ENCODE results near the gene IFFO2.

IFFO2 gene

DNA sequence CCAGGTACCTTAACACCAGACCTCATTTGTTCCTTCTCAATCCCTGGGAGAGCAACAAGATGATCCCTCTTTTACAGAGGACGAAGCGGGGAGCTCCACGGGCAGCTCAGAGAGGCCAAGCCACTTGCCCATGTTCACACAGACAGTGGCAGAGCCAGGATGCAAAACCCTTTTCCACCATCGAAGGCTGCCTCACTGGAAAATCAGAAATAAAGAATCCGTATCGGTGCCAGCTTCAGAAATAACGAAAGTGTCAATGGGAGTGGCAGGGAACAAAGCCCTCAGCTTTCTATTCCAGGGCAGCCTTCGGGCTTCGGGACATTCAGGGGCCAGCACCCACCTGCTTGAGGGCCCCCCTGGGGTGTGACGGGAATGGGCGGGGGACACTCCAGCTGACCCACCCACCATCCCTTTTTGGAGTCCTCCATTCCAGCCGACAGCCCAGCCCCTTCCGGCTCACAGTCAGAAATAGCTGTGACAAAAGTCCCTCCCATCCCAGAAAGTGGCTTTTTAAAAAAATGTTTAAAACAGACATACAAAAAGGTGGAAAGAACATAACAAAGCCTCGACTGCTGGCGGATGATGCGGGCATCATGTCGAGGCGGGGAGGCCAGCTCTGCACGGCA lies 6.0 kb downstream of the IFFO2 start:
- DNase-seq (ENCODE audit: low spot score), result no peak

- peak; percentile 72 for DNase-seq (ENCODE audit: low spot score)
Measured at GRCh38 chr1:18949686-18950400, 6.6 kb downstream of the IFFO2 start.

DNA sequence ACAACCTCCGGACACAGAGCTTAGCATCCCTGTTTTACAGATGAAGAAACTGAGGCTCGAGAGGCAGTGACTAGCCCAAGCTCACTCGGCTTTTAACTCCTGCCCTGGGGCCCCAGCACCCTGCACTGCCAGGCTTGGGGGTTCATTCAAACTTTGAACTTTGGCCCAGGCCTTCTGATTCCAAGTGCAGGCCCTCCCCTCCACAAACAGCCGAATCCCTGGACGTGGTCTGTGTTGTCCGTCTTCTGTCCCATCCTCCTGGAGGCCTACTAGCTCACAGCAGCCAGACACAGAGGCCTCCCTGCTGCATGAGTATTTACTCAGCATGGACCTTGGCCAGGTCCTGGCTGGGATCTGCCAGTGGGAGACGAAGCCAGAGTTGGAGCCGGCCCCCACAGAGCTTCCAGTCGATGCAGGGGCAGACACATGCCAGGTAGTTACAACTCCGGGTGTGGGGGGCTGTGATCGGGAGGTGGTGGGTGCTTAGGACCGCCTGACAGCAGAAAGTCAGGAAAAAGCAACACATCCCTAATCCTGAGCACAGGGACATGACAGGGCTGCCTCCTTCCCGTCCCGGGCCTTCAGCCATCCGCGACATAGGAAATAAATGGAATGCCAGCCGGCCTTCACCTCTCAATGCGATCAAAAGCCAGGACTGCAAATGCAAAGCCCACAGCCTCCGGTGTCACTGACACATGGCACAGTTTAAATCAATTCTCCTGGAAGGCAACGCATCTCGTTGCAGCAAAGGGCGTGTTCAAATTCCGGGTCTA lies 7.4 kb downstream of the IFFO2 start:
- DNase-seq (ENCODE audit: low spot score), result no peak

DNA sequence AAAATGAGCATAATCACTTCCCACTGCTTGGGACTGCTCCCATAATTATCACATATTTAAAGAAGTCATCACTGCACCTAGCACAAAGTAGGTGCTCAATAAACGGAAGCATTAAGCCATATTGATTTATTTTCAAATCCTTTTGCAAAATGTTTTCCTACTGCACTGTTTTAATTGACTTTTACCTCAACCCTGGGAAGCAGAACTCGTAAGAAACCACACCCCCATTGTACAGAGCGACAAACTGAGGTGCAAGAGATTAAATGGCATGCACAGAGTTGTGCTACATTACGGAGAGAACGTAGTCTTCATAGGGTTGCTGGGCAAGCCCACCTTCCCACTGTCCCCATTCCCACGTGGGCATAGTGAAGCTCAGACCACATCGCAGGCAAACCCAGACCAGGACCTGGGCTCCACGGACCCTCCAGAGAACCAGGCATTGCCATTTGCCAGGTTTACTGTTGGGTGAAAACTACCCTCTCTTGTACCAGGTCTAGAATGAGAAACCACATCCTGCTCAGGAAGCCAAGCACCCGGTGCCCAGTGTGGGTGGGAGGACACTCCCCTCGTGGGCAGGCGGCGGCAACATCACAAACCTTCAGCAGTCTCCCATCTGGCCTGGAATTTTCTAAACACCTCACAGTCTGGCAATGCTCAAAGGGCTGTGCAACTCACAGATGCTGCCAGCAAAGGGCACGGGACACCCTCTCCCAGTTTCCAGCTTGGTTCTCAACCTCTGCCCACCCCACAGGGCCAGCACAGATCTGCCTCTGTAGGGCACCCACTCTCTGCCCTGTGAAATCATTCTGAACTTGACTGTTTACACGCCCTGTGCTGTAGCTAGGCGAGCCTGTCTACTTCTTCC lies 8.2 kb downstream of the IFFO2 start:
- no peak for DNase-seq (ENCODE audit: low spot score)

DNA sequence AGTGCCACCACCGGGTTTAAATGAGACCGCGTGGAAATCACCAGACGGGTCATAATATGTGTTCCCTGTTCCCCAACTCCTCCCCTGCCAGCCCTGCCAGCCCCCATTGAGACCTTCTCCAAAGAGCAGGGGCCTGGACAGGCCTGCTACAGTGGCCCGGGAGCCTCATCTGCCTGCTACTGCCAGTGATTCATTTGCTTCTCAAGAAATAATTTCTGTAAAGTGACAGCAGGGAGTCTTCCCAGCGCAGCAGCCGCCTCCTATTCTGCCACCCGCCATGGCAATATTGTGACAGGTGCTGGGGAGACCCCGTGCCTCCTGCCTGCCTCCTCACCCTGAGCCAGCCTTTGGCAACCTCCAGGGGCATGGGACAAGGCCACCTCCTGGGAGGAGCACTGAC lies 8.9 kb downstream of the IFFO2 start:
- no peak for DNase-seq (ENCODE audit: low spot score)

DNA sequence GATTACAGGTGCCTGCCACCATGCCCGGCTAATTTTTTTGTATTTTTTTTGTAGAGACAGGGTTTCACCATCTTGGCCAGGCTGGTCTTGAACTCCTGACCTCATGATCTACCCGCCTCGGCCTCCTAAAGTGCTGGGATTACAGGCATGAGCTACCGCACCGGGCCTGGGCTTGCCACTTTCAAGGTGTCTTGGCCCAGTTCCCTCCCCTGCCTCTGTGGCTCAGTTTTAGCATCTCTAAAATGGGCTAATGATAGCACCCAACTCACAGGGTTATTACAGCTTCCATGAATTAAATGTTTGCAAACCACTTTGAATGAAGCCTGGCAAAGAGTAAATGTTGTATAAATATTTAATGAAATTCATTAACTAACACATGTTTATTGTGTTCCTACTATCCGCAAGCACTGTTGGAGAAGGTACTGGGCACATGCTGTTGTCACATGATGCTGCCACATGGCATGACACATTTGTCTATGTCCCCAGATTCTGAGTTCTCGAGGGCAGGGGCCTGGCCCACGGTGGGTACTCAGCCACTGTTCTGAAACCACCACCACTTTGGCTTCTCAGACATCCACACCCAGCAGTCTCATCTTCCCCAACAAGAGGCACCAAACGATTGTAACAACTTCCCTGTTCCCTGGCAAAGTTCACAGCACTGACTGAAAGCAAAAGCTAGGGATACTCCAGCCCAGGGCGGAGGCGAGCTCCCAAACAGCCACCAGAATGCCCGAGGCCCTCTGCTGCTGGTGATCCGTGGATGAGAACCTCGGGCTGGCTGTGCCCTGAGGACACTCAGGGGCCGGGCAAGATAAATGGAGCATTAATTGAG lies 9.7 kb downstream of the IFFO2 start:
- no peak for DNase-seq (ENCODE audit: low spot score)

GRCh38 chr1:18945401-18945849 lies 11.1 kb downstream of the IFFO2 start:
- DNase-seq (ENCODE audit: low spot score), result no peak

GRCh38 chr1:18944810-18945209 lies 11.7 kb downstream of the IFFO2 start:
- DNase-seq (ENCODE audit: low spot score), result no peak

DNA sequence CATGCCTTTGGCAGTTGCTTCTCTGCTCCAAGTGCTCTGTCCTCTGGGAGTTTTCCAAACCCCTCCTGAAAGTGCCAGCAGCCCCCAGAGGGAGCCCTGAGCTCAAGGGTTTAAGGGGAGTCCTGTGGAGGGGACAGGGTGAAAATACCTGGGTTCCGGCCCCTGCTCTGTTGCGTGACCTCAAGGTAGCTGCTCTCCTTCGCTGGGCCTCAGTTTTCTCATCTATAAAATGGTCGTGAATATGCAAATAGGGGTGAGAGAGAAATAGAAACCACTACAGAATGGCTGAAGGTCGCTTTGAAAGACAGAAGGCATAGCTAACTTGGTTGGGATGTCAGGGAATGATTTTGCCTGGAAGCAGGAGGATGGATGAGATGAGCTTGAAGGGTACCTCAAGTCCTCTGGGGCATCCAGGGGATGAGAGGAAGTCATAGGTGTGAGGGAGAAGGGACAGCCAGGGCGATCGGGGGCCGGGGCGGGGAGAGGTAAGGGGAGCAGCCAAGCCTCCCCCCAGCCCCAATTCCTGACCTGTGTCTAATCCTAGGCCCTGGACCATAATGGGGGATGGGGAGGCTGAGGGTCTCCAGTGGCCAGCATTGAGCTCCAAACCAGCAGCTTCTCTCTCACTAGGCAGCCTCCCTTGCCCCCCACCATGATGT lies 12.4 kb downstream of the IFFO2 start:
- no peak for DNase-seq (ENCODE audit: low spot score)

DNA sequence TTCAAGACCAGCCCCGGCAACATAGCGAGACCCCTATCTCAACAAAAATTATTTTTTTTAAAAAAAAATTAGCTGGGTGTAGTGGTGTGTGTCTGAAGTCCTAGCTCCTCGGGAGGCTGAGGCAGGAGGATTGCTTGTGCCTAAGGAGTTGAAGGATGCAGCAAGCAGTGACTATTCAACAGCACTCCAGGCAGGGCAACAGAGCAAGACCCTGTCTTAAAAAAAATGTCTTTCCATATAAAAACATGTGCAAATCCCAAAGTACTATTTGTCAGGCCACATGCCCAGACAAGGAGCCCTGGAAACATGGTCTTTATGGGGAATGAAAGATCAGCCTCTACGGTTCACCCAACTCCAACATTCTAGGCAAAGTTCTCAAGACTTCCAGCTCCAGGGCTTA lies 13.3 kb downstream of the IFFO2 start:
- DNase-seq (ENCODE audit: low spot score), result no peak

GRCh38 chr1:18942340-18942739 lies 14.1 kb downstream of the IFFO2 start:
- DNase-seq (ENCODE audit: low spot score), result no peak

DNA sequence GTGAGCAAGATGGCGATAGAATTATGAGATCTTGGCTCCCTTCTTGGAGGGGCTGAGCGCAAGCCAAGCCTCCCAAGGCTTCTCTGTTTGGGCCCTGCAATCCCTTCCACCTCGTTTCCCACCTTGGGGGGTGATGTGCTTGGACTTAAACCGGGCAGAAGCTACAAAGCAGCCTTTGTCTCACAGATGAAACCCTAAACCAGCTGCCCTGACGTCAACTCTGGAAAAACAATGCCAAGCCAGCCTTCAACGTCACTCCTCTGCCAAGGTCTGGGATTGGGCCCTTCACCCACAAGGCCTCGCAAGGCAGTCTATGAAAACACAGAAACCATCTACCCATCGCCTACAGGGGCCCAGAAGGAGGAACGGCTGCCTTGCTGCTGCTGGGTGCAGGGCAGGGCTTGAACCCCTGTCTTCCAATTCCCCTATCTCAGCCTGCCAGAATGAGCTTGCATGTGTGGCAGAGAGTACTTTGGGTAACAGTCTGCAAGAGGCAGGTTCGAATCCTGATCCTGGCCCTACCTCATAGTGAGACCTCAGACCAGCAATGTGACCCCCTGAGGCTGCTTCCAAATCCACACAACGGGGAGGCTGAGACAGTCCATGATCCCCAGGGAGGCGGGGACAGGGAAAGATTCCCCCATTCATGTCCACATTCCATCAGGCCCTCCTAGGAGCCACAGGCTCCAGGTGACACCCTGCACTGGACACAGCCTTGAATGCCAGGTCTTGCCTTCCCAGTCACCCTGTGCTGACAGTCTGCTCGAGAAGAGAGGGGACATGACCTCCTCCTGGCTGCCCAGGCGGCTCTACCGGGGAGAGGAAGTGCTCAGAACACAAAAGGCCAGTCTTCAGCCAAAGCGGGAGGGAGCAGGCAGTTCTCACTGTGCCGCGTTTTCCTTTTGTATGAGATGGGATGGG lies 15.0 kb downstream of the IFFO2 start:
- DNase-seq (ENCODE audit: low spot score), result peak; percentile 97

GRCh38 chr1:18940303-18941020 lies 16.0 kb downstream of the IFFO2 start:
- no peak for DNase-seq (ENCODE audit: low spot score)

DNA sequence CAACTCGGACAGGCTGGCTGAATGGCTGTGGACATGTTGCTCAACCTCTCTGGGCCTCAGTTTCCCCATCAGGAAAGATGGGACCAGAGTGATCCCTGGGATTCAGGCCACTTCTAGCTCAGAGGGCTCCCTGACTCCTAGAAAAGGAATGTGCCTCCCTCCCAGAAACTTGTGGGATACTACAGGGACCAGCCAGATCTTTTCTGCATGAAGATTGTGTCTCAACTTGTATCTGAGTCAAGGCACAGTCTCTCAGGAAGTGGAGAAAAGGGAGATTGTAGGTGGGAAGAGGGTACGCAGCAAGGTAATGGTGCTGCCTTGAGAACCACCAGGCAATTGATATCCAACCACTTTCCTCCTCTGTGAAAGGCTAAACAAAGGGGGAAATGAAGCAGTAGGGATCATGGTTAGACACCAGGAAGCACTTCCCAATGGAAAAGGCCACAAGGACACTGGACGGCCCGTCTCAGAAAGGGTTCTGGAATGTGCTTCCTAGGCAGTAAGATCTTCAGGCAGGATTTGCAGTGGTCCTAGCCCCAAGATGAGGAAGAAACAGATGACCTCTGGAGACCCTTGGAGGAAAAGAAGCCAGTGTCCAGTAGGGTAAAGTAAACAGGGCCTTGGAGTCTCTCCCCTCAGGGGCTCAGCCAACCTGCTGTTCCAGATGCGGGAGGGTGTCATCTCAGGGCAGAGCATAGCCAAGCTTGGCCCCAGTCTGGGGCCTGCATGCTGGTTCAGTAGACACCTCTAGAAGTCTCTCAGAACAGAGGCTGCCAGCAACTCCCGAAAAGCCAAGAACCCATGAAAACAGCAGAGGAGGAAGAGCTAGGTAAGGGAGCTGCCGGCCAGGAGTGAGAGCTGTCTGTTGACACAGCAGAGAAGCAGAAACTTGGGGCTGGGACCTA lies 16.8 kb downstream of the IFFO2 start:
- no peak for DNase-seq (ENCODE audit: low spot score)

- DNase-seq (ENCODE audit: low spot score), result peak; percentile 73
Measured at GRCh38 chr1:18938707-18939070, 17.8 kb downstream of the IFFO2 start.

DNA sequence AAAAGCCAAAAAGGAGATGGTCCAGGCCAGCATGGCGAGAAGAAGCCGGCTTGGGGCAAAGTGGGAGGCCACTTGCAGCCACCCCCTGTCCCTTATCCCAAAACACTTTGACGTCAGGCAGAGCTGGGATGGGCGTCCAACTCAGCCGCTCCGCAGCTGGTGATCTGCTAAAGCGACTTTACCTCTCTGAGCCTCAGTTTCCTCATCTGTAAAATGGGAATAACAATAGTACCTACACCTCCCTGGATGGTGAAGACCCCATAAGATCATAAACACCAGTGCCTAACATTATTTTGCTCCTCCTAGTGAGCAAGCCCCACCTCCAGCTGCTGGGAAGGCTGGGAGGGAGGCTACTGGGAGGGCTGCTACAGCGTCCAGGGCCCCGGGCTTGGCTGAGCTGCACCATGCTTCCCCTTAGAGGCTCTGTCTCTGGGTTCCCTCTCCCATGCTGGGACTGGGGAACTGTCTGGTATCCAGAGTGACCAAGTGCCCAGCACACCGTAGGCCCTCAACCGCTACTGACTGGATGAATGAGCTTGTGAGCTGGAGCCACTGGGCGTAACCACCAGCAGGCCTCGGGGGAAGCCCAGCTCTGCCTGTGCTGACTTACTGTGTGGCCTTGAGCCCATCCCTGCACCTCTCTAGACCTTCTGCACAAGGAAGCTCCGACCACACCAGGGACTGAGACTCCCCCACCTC lies 18.3 kb downstream of the IFFO2 start:
- DNase-seq (ENCODE audit: low spot score), result no peak

DNA sequence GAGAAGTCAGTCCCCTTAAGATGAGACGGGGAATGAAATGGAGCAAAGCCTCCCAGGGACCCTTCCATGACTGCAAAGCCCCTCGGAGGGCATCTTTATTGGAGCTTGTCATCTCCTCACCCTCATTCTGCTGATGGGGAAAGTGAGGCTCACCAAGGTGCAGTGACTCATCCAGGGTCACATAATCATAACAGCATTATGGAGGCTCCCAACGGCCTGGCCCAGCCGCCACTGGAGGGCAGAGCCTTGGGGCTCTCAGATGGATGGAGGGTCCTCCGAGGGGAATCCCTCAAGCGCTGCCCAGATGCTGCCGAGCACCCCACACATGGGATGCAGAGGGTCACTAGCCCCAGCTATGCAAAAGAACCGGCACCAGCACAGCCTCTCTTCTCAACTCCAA lies 18.9 kb downstream of the IFFO2 start:
- DNase-seq (ENCODE audit: low spot score), result no peak
